ENCODE results near the gene ARF5.
"Not testable (repeated sequence)": the region's sequence is repeated elsewhere in the genome, so short reads cannot be mapped to it uniquely, and the experiment has no call there.

The ARF5 gene

GRCh38 chr7:127588019-127588696, at the start of gene ARF5:
TSS of gene ARF5 (plus strand) at chr7:127588411. CDS start at chr7:127588499, 88 bp downstream.
- DNase-seq: peak; percentile 95

- no peak for DNase-seq
Measured at GRCh38 chr7:127539116-127539515, 49.1 kb upstream of the ARF5 start.

- DNase-seq: not testable (repeated sequence)
Measured at GRCh38 chr7:127540461-127540860, 47.8 kb upstream of the ARF5 start.

- no peak for DNase-seq
Measured at GRCh38 chr7:127541548-127541947, 46.7 kb upstream of the ARF5 start.

- DNase-seq: no peak
Measured at GRCh38 chr7:127546313-127546712, 41.9 kb upstream of the ARF5 start.

- DNase-seq: peak; percentile 11
Measured at GRCh38 chr7:127550247-127550646, 38.0 kb upstream of the ARF5 start.

GRCh38 chr7:127551941-127552340, 36.3 kb upstream of the ARF5 start:
- no peak for DNase-seq

- DNase-seq: no peak
Measured at GRCh38 chr7:127556404-127556803, 31.8 kb upstream of the ARF5 start.

GRCh38 chr7:127557803-127558202, 30.4 kb upstream of the ARF5 start:
- DNase-seq: peak; percentile 30

GRCh38 chr7:127566242-127566641, 22.0 kb upstream of the ARF5 start:
- DNase-seq: peak; percentile 42

GRCh38 chr7:127568034-127568433, 20.2 kb upstream of the ARF5 start:
- not testable (repeated sequence) for DNase-seq

- DNase-seq: no peak
Measured at GRCh38 chr7:127571741-127572505, 16.3 kb upstream of the ARF5 start.

- DNase-seq: peak; percentile 53
Measured at GRCh38 chr7:127578036-127578684, 10.1 kb upstream of the ARF5 start.

GRCh38 chr7:127578711-127579275, 9.4 kb upstream of the ARF5 start:
- peak; percentile 33 for DNase-seq

GRCh38 chr7:127580612-127581011, 7.6 kb upstream of the ARF5 start:
- DNase-seq: no peak

GRCh38 chr7:127581716-127582115, 6.5 kb upstream of the ARF5 start:
- no peak for DNase-seq

GRCh38 chr7:127582361-127582760, 5.8 kb upstream of the ARF5 start:
- no peak for DNase-seq

- no peak for DNase-seq
Measured at GRCh38 chr7:127584648-127585043, 3.6 kb upstream of the ARF5 start.

GRCh38 chr7:127585044-127585953, 2.9 kb upstream of the ARF5 start, which contains the start of gene GCC1:
TSS of gene GCC1 (minus strand) at chr7:127585596. CDS start at chr7:127585182, 414 bp downstream.
- peak; percentile 92 for DNase-seq

GRCh38 chr7:127586346-127586745, 1.9 kb upstream of the ARF5 start:
- no peak for DNase-seq

- no peak for DNase-seq
Measured at GRCh38 chr7:127587663-127588018, 570 bp upstream of the ARF5 start.
